A549 (cell line): Measurements from ENCODE around the gene CCDC90B.

Source experiments
- EP300 ChIP-seq, 2 experiments: fragments of >200 bp; sonication (Bioruptor Twin); formaldehyde crosslinking; IDR thresholded peaks; 2 replicates in 1 of 2; 3 replicates in 1 of 2; pipeline ENCODE4 v1.6.1; 2016 to 2017
- TF ChIP-seq, protein P1 (sequence below): fragments of >200 bp; sonication (Bioruptor Twin); formaldehyde crosslinking; IDR thresholded peaks from 3 replicates; pipeline ENCODE4 v1.5.1; 2016

DNA sequence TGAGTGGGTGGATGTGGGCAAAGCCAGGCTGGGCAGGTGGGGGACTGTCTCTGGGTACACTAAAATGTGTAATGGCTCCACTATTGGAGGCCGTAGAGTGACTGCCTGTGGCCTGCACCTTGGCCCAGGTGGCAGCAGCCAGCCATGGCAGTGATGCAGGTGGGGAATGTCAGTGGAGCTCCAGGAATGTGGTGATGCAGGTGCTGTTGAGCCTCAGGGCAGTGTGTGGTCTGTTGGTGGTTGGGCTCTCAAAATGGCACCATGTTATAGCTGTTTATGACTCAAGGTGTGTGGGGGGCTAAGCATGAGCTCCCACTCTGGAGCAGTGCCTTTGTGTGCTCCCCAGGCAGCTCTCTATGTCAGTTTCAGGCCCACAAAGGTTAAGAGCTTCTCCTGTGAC lies 40.2 kb upstream of the CCDC90B start:
- TF ChIP-seq, protein P1, sequence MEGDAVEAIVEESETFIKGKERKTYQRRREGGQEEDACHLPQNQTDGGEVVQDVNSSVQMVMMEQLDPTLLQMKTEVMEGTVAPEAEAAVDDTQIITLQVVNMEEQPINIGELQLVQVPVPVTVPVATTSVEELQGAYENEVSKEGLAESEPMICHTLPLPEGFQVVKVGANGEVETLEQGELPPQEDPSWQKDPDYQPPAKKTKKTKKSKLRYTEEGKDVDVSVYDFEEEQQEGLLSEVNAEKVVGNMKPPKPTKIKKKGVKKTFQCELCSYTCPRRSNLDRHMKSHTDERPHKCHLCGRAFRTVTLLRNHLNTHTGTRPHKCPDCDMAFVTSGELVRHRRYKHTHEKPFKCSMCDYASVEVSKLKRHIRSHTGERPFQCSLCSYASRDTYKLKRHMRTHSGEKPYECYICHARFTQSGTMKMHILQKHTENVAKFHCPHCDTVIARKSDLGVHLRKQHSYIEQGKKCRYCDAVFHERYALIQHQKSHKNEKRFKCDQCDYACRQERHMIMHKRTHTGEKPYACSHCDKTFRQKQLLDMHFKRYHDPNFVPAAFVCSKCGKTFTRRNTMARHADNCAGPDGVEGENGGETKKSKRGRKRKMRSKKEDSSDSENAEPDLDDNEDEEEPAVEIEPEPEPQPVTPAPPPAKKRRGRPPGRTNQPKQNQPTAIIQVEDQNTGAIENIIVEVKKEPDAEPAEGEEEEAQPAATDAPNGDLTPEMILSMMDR: no peak
- TF ChIP-seq EP300 (IDR thresholded peaks at IDR 0.05): no peak
